Vagina (tissue), 2 donors: ENCODE results near the gene TNK1. TPM values are rescaled to one million over a fixed set of nuclear protein-coding genes. Genes with fewer than 3 reads are reported as not detected.

ENCODE experiments used
- DNase-seq, 2 donors: peaks; one replicate each; pipeline ENCODE4 v3.0.0-alpha.2; 2017; ENCODE audit errors: extremely low spot score in 2 of 2
- H3K27ac ChIP-seq: fragments of 200-600 bp; sonication (generic); one replicate; pipeline ENCODE4 v1.5.1; 2019
- H3K27me3 ChIP-seq: fragments of 200-600 bp; sonication (generic); one replicate; pipeline ENCODE4 v1.5.1; 2019
- H3K36me3 ChIP-seq, 2 donors: fragments of 200-600 bp; sonication (generic); one replicate each; pipeline ENCODE4 v1.5.1; 2017 to 2019
- H3K4me1 ChIP-seq: fragments of 200-600 bp; sonication (generic); one replicate; pipeline ENCODE4 v1.5.1; 2019
- H3K4me3 ChIP-seq, 2 donors: fragments of 200-600 bp; sonication (generic); 1 replicate in 1 of 2; 2 replicates in 1 of 2; pipeline ENCODE4 v1.5.1; 2016 to 2019
- H3K9me3 ChIP-seq: fragments of 200-600 bp; sonication (generic); one replicate; pipeline ENCODE4 v1.5.1; 2019
- POLR2A ChIP-seq, 2 donors: fragments of 450-650 bp; IDR thresholded peaks; one replicate each; pipeline ENCODE4 v1.6.1; 2017; ENCODE audit warnings: antibody characterized with exemption in 2 of 2, mild to moderate bottlenecking in 2 of 2, moderate library complexity in 2 of 2
- POLR2AphosphoS5 ChIP-seq, 2 donors: sonication (generic); formaldehyde crosslinking; IDR thresholded peaks; one replicate each; pipeline ENCODE4 v1.9.0; 2017; ENCODE audit warnings: antibody characterized with exemption in 2 of 2, mild to moderate bottlenecking in 2 of 2, low read depth in 1 of 2; ENCODE audit not compliant: insufficient read depth in 1 of 2
- intact Hi-C: fragments of 100-400 bp; cut with DNase I; formaldehyde crosslinking; loops from one replicate; pipeline ENCODE4 v1.15.1; 2023
- total RNA-seq: library from RNA; depleted of rRNA; stranded (reverse); fragments of >200 nt; gene quantifications from one replicate; pipeline ENCODE4 v1.2.3, GENCODE V29; 2016
- TF ChIP-seq, protein P1 (sequence below), 3 experiments: fragments of 450-650 bp in 2 of 3; fragments of 200-600 bp in 1 of 3; sonication (generic) in 1 of 3; IDR thresholded peaks; one replicate each; pipeline ENCODE4 v1.5.1; 2017 to 2019; ENCODE audit warnings: antibody characterized with exemption in 3 of 3, mild to moderate bottlenecking in 2 of 3, moderate library complexity in 2 of 3

The TNK1 gene
- total RNA-seq, 1 donor from 2014 or later, result 10.1 TPM

DNA sequence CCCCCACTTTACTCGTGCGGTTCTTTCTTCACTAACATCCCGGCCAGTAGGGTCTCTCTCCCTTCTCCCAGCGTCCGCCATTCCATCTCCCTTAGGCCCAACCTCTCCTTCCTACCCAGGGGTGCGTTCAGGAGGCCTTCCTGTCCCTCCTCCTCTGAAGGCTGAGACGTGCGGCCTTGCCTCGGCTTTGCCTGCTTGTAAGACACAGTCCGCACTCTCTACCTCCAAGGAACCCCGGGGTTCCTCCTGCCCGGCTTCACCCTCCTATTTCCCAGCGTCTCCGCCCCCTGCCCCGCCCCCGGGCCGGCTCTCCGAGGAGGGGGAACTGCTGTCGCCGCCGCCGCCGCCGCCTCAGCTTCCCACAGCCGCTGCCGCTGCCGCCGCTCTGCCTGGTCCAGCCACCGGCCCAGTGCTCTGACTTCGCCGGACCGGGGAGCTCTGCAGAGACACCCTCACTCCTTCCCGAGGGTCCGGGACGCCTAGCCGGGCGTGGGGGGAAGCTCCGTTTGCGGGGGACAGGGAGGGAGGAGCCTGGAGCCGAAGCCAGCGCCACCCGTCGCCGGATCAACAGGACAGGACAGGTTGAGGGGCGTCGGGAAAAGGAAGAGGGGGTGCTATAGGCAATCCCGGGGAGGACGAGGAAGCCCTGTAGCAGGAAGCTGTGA, 57.2 kb downstream of the TNK1 start:
- Histone ChIP-seq H3K36me3 (no peaks in the 10 kb centered on the region), H3K27ac (peak overlapping the region; percentile 81), H3K27me3 (no peaks in the 10 kb centered on the region), H3K4me3 (peak overlapping the region; percentile 34 to 49), H3K9me3 (no peaks in the 10 kb centered on the region), H3K4me1 (peaks cover 56% of the 10 kb centered on the region)
- TF ChIP-seq POLR2A (IDR thresholded peaks at IDR 0.05) (no peak), POLR2AphosphoS5 (IDR thresholded peaks at IDR 0.05; ENCODE audit: insufficient read depth in 1 of 2, low read depth in 1 of 2) (peak in 1 of 2 donors; percentile 69)
- TF ChIP-seq, protein P1, sequence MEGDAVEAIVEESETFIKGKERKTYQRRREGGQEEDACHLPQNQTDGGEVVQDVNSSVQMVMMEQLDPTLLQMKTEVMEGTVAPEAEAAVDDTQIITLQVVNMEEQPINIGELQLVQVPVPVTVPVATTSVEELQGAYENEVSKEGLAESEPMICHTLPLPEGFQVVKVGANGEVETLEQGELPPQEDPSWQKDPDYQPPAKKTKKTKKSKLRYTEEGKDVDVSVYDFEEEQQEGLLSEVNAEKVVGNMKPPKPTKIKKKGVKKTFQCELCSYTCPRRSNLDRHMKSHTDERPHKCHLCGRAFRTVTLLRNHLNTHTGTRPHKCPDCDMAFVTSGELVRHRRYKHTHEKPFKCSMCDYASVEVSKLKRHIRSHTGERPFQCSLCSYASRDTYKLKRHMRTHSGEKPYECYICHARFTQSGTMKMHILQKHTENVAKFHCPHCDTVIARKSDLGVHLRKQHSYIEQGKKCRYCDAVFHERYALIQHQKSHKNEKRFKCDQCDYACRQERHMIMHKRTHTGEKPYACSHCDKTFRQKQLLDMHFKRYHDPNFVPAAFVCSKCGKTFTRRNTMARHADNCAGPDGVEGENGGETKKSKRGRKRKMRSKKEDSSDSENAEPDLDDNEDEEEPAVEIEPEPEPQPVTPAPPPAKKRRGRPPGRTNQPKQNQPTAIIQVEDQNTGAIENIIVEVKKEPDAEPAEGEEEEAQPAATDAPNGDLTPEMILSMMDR (IDR thresholded peaks at IDR 0.05), result no peak
- intact Hi-C loops, result loop anchor here (2.0 to 5.0 kb wide), 3 partner anchors 47 to 119 kb away; partner anchors contain the start of genes KCTD11, POLR2A and TNFSF13
- no peak for DNase-seq

DNA sequence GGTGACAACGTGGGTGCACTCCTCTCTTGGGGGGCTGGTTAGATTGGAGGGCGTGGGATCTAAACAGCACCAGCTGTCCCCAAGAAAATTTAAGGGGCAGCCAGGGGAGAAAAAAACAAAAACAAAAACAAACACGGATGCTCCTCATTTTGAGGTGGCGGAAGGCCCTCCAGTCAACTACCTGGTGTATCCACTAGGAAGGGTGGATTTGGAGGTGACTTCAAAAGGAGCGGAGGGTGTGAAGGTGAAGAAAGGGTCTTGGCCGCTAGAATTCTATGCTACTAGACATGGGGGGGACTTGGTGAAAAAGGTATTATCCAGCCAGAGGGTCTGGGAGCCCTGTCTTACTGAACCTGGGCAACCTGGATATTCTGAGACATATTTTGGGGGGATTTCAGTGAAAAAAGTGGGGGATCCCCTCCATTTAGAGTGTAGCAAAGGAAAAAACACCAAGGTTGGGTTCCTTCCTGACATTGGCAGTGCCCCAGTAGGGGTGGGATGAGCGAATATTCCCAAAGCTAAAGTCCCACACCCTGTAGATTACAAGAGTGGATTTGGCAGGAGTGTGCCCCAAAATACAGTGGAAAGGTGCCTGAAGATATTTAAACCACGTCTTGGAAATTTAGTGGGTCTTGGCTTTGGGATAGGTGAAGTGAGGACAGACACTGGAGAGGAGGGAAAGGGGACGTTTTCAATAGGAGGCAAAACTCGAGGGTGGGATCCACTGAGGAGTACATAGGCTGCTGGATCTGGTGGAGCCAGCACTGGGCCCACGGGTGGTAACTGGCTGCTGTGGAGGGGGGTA, 58.0 kb downstream of the TNK1 start:
- H3K4me3 ChIP-seq, result peak overlapping the region; percentile 46 to 49
- no peak for TF ChIP-seq POLR2A (IDR thresholded peaks at IDR 0.05)
- TF ChIP-seq, protein P1 (IDR thresholded peaks at IDR 0.05), result no peak
- no peaks in the 10 kb centered on the region for H3K36me3 ChIP-seq
- no peak for DNase-seq
- peaks cover 56% of the 10 kb centered on the region for H3K4me1 ChIP-seq
- no peaks in the 10 kb centered on the region for H3K27me3 ChIP-seq
- peak overlapping the region; percentile 81 for H3K27ac ChIP-seq
- no peaks in the 10 kb centered on the region for H3K9me3 ChIP-seq
- intact Hi-C loops, result loop anchor here (2.0 to 5.0 kb wide), 3 partner anchors 46 to 118 kb away; partner anchors contain the start of genes KCTD11, POLR2A and TNFSF13

Other genes with a start within 250 kb of the TNK1 start
- gene ASGR1, start 201.7 kb upstream of the TNK1 start, total RNA-seq, result 2.5 TPM
- gene DLG4, start 161.3 kb upstream of the TNK1 start, total RNA-seq, result 23.3 TPM
- 957 TPM for gene ACADVL, start 161.2 kb upstream of the TNK1 start, total RNA-seq
- gene DVL2, start 146.6 kb upstream of the TNK1 start, total RNA-seq, result 53.0 TPM
- gene PHF23, start 141.6 kb upstream of the TNK1 start, total RNA-seq, result 24.8 TPM
- 395 TPM for gene GABARAP, start 138.6 kb upstream of the TNK1 start, total RNA-seq
- 64.6 TPM for gene CTDNEP1, start 129.4 kb upstream of the TNK1 start, total RNA-seq
- gene ELP5, start 128.9 kb upstream of the TNK1 start, total RNA-seq, result 30.9 TPM
- 75.9 TPM for gene CLDN7, start 118.6 kb upstream of the TNK1 start, total RNA-seq
- 3.2 TPM for gene SLC2A4, start 99.4 kb upstream of the TNK1 start, total RNA-seq
- 0.25 TPM for gene YBX2, start 86.5 kb upstream of the TNK1 start, total RNA-seq
- gene EIF5A, start 73.5 kb upstream of the TNK1 start, total RNA-seq, result 238 TPM
- 51.1 TPM for gene GPS2, start 65.7 kb upstream of the TNK1 start, total RNA-seq
- 22.6 TPM for gene NEURL4, start 51.8 kb upstream of the TNK1 start, total RNA-seq
- gene ACAP1, start 44.6 kb upstream of the TNK1 start, total RNA-seq, result 7.6 TPM
- 12.5 TPM for gene KCTD11, start 28.9 kb upstream of the TNK1 start, total RNA-seq
- gene TMEM95, start 25.9 kb upstream of the TNK1 start, total RNA-seq, result not detected
- gene PLSCR3, start 13.4 kb downstream of the TNK1 start, total RNA-seq, result 37.1 TPM
- 118 TPM for gene TMEM256, start 23.0 kb downstream of the TNK1 start, total RNA-seq
- gene NLGN2, start 26.8 kb downstream of the TNK1 start, total RNA-seq, result 25.5 TPM
- gene SPEM1, start 39.2 kb downstream of the TNK1 start, total RNA-seq, result not detected
- not detected for gene SPEM2, start 44.5 kb downstream of the TNK1 start, total RNA-seq
- gene SPEM3, start 47.8 kb downstream of the TNK1 start, total RNA-seq, result not detected
- gene TMEM102, start 54.3 kb downstream of the TNK1 start, total RNA-seq, result 9.8 TPM
- 10.8 TPM for gene FGF11, start 58.4 kb downstream of the TNK1 start, total RNA-seq
- 5.9 TPM for gene CHRNB1, start 64.0 kb downstream of the TNK1 start, total RNA-seq
- 38.1 TPM for gene ZBTB4, start 98.5 kb downstream of the TNK1 start, total RNA-seq
- gene SLC35G6, start 100.4 kb downstream of the TNK1 start, total RNA-seq, result not detected
- 118 TPM for gene POLR2A, start 103.3 kb downstream of the TNK1 start, total RNA-seq
- 60.6 TPM for gene TNFSF12, start 168.0 kb downstream of the TNK1 start, total RNA-seq
- gene TNFSF13, start 177.7 kb downstream of the TNK1 start, total RNA-seq, result 20.1 TPM
- 60.2 TPM for gene SENP3, start 180.8 kb downstream of the TNK1 start, total RNA-seq
- gene CD68, start 198.5 kb downstream of the TNK1 start, total RNA-seq, result 40.0 TPM
- 73.4 TPM for gene MPDU1, start 202.8 kb downstream of the TNK1 start, total RNA-seq
- gene SOX15, start 209.0 kb downstream of the TNK1 start, total RNA-seq, result 44.4 TPM
- 36.1 TPM for gene FXR2, start 233.8 kb downstream of the TNK1 start, total RNA-seq
- gene SAT2, start 246.7 kb downstream of the TNK1 start, total RNA-seq, result 69.7 TPM
- gene SHBG, start 249.0 kb downstream of the TNK1 start, total RNA-seq, result not detected